HG03097 (cell line): ENCODE data around the gene ATF6B.
"Not testable (repeated sequence)": the region's sequence is repeated elsewhere in the genome, so short reads cannot be mapped to it uniquely, and the experiment has no call there.

ENCODE experiments used
- ATAC-seq: cut with Tn5 transposase; IDR thresholded peaks from one replicate; pipeline ENCODE4 v1.9.1; 2021; ENCODE audit not compliant: unreplicated experiment, low FRiP score

The ATF6B gene

GRCh38 chr6:32083812-32084768 is 44.0 kb downstream of the ATF6B start:
- ATAC-seq = no peak

GRCh38 chr6:32082935-32083334 is 45.1 kb downstream of the ATF6B start:
- no peak for ATAC-seq

- ATAC-seq = no peak
Measured at GRCh38 chr6:32082478-32082877, 45.6 kb downstream of the ATF6B start.

GRCh38 chr6:32081168-32081990 is 46.7 kb downstream of the ATF6B start:
- ATAC-seq = no peak

- ATAC-seq = no peak
Measured at GRCh38 chr6:32079566-32080290, 48.3 kb downstream of the ATF6B start.

GRCh38 chr6:32076321-32076809 is 51.7 kb downstream of the ATF6B start:
- ATAC-seq = no peak

- ATAC-seq = no peak
Measured at GRCh38 chr6:32075781-32076180, 52.3 kb downstream of the ATF6B start.

GRCh38 chr6:32074996-32075532 is 53.0 kb downstream of the ATF6B start:
- no peak for ATAC-seq

- no peak for ATAC-seq
Measured at GRCh38 chr6:32073613-32074012, 54.4 kb downstream of the ATF6B start.

GRCh38 chr6:32073101-32073500 is 54.9 kb downstream of the ATF6B start:
- ATAC-seq = no peak

- no peak for ATAC-seq
Measured at GRCh38 chr6:32070814-32071543, 57.1 kb downstream of the ATF6B start.

GRCh38 chr6:32069878-32070515 is 58.0 kb downstream of the ATF6B start:
- no peak for ATAC-seq

GRCh38 chr6:32069460-32069859 is 58.6 kb downstream of the ATF6B start:
- ATAC-seq = no peak

GRCh38 chr6:32068867-32069266 is 59.2 kb downstream of the ATF6B start:
- ATAC-seq = no peak

- ATAC-seq = not testable (repeated sequence)
Measured at GRCh38 chr6:32068315-32068714, 59.7 kb downstream of the ATF6B start.

- not testable (repeated sequence) for ATAC-seq
Measured at GRCh38 chr6:32067521-32067920, 60.5 kb downstream of the ATF6B start.
